ELF-1 (cell line): ENCODE results near the gene CBARP.
"Not testable (repeated sequence)": the region's sequence is repeated elsewhere in the genome, so short reads cannot be mapped to it uniquely, and the experiment has no call there.

Experiments
- DNase-seq: peaks from one replicate; pipeline ENCODE4 v3.0.0-alpha.2; 2016; ENCODE audit warnings: low read depth, low spot score

Gene CBARP

DNA sequence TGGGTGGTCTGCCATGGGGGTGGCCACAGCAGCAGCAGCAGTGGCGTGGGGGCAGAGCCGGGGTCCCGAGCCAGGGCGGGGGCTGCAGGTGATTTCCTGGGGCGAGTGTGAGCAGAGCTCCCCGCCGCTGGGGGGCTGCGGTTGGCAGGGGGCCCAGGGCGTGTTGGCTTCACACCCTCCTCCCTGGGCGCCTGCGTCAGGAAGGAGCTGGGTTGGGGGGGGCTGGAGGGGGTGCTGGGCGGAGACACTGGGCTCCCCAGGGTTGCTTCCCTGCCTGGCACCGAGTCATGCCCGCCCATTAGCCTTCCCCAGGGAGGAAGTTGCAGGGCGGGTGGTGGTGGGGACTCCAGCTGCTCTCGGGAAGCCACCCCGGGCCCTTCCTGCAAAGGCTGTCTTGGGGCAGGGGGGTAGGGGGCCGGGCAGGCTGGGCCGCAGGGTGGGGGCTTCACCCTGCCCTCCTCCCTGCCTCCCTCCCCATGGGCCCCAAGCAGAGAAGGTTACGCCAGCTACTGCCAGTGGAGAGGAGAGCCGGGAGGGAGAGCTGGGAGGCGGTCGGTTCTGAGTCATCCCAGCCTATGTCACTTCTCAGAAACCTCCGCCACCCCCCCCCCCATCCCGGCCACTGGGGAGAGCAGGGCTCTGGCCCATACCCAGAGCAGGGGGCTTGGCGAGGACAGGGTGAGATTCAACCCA lies 15.2 kb upstream of the CBARP start:
- DNase-seq, result peak; percentile 73

DNA sequence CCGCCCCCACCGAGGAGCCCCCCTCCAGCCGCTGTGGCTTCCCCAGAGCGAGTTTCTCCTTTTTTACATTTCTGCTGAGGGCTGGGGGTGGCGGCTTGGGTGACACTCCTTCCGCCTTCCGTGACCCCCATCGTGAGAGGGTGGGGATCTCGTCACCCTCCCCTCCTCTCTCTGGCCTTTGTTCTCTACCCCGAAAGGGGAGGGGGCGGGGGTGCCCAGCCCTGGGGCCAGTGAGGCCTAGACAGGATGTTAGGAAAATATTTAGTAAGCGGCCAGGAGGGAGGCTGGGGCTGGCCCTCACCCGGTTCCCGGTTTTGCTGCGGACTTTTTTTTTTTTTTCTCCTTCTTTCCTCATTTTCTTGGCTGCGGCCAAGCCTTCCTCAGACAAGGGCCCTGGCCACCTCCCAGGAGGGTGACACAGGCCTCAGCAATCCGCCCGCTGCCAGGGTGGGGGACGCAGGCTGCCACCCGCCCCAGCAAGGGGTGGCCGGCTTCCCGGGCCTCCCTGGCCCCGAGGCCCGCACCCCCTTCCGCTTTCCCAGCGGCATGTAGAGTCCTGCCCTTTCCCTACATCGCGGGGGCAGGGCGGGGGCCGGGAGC lies 14.5 kb upstream of the CBARP start:
- DNase-seq, result no peak

DNA sequence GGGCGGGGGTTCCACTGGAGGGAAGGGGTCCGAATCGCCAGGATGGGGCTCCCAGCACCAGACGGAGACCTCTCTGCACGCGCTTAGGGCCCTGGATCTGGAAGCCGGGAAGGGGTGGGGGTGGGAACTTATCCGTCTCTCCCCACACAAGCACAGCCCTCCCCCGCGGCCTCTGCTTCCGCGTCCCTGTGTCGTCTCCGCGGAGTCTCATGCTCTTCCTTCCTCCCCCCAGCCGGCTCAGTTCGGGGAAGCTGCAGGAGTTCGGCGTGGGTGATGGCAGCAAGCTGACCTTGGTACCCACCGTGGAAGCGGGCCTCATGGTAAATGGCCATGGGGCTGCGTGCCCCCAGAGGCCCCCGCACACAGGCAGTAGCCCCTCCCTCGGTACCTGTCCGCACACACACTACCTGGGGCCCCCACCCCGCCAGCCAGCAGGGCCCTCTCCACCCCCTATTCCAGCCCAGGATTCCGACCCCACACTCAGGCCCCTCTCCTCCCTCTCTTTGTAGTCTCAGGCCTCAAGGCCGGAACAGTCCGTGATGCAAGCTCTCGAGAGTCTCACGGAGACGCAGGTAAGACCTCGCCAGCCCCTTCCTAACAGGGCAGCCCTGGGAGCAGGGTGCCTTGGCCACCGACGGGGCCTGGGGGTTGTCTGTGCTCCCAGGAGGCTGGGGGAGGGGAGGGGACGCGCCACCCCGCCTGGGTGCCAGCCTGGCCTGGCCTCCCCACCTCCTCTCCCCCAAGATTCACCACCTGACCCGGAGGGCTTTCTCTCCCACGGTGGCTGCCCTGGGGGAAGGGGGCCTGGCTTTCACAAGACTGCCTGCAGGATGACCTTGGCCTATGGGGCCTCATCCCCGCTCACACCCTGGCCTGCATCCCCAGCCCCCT lies 13.8 kb upstream of the CBARP start:
- no peak for DNase-seq

GRCh38 chr19:1250437-1251260 lies 12.8 kb upstream of the CBARP start:
- DNase-seq, result no peak

GRCh38 chr19:1249990-1250436 lies 12.2 kb upstream of the CBARP start:
- no peak for DNase-seq

- DNase-seq, result peak; percentile 94
Observed at GRCh38 chr19:1249298-1249989, 11.6 kb upstream of the CBARP start.

GRCh38 chr19:1248786-1249297 lies 11.0 kb upstream of the CBARP start:
- DNase-seq, result peak; percentile 80

DNA sequence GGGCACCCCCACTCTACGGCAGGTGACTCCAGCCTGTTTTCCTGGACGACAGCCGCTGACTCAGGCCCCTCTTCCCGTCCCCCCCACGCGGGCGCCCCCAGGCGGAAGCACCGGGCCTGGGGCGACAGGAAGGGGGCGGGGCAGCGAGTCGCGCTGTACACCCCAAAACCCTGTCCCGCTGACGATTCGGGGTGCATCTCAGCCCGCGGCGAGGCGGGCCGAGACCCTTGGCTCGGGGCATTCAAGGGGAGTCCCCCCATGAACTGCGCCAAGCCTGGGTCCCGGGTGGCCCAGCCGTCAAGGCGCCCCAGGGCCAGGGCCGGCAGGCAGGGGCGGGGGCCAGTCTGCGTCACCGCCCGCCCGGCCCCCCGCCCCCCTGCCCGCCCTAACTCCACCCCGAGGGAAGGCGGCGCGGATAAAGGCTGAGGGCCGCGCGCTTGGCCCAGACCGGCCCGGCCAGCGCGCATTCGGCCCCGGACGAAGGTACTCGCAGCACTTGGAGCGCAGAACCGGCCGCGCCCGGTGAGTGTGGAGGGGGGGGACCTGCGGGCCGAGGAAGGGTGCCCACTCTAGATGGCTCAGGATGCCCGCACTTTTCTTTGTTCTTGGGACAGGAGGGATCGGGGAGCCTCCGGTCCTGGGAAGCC lies 10.5 kb upstream of the CBARP start, which contains the start of gene MIDN:
TSS of gene MIDN (plus strand) at position 445 of the 647 bp plus-strand sequence. CDS start 1,714 bp downstream, outside the sequence.
- DNase-seq, result peak; percentile 48

- DNase-seq, result no peak
Observed at GRCh38 chr19:1247748-1248138, 9.9 kb upstream of the CBARP start.

DNA sequence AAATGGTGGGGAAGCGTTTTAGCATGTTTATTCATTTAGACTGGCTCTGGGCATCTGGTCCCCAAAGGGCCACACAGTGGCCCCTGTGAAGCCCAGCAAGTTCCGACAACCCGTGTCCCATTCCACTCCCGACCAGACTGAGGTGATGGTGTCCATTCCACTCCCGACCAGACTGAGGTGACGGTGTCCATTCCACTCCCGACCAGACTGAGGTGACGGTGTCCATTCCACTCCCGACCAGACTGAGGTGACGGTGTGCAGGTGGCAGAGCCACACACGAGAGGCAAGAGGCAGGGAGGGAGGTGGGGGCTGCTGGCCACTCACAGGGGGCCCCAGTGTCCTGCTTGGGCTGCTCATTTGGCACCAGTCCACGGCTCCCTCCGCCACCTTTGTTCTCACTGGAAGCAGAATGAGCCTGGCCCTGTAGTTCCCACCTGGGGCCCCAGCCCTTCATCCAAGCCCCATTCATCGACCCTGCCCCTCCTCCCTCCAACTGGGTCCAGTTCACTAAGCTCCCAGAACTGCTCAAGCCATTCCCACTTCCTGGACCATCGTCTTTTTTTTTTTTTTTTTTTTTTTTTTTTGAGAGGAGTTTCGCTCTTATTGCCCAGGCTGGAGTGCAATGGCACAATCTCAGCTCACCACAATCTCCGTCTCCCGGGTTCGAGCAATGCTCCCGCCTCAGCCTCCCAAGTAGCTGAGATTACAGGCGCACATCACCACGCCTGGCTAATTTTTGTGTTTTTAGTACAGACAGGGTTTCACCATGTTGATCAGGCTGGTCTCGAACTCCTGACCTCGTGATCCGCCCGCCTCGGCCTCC lies 8.7 kb upstream of the CBARP start:
- DNase-seq, result not testable (repeated sequence)

DNA sequence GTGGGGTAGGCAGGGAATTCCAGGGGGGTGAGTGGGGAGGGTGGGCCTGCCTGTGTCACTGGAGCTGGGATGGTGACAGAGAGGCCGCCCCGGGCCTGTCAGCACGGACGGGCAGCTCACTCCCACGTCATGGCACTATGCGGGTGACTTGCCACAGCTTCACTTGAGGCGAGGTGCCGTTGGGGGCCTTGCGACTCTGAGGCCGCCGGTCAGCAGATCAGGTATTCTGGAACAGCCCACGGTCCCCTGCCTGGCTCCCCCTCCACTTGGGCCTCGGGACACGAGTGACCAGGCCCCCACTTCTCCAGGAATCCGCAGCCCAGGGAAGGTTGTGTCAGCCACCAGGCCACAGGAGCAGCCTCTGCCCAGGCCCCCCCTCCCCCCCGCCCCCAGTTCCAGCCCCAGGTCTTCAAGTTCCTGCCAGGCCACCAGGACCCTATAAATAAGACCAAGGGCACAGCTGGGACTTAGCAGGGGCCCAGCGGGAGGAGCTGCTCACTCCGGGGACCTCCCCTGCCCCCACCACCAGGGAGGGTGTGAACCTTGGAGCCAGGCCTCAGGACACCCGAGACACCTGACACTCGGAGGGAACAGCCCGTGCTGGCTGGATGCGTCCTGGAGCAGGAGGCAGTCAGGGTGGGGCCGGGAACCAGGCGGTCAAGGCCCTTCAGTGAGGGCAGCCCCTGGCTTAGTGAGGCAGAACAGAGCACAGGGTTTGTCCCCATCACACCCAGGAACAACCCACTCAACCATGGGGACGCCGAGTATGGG lies 7.9 kb upstream of the CBARP start:
- no peak for DNase-seq

DNA sequence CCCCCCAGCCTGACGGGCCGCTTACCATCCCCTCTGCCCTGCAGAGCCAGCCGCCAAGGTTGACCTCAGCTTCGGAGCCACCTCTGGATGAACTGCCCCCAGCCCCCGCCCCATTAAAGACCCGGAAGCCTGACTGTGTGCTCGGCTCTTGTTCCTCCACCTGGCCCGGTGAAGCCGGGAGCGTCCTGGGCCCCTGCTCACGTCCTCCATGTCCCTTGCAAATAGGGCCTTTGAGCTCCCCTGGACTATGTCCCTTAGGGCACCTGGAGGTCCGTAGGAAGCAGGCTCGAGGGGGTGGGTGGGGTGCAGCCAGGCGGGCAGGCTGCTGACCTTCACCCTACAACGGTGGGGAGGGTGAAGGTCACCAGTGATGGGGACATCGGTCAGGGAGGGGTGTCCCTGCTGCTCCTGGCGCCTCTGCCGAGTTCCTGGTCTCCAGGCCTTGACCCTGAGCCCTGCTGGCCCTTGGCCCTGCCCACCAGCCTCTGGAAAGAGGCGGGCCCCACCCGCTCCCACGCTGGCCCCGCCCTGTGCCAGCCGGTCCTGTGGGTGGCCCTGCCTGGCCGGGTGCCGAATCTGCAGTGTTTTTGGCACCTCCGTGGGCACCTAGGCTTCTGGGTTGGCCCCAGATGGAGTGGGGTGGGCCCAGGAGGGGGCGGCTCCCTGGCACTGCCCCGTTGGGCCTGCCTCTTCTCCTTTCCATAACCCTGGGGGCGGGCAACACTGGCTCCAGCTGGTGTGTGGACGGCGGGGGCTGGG lies 7.1 kb upstream of the CBARP start:
- no peak for DNase-seq

DNA sequence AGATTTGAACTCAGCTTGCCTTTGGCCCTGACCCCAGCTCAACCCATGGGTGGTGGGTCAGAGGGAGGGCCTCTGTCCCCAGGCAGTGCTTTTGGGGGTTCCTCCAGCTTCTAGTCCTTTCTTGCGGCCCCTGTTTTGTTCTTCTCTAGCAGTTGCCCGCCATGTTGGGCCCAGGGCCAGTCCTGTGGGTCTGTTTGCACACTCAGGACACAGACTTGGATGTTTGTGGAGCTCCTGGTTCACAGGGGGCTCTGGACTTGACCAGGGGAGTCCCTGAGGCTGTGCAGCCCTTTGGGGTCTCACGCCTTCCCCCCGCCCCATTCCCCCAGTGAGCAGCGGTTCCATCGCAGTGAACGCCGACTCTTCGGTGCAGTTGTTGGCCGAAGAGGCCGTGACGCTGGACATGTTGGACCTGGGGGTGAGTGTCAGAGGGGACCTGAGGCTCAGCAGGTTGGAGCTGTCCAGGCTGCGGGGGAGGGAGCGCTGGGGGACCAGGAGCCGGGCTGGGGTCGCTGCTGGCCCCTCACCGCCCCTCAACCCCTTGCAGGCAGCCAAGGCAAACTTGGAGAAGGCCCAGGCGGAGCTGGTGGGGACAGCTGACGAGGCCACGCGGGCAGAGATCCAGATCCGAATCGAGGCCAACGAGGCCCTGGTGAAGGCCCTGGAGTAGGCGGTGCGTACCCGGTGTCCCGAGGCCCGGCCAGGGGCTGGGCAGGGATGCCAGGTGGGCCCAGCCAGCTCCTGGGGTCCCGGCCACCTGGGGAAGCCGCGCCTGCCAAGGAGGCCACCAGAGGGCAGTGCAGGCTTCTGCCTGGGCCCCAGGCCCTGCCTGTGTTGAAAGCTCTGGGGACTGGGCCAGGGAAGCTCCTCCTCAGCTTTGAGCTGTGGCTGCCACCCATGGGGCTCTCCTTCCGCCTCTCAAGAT lies 6.2 kb upstream of the CBARP start:
- peak; percentile 87 for DNase-seq

DNA sequence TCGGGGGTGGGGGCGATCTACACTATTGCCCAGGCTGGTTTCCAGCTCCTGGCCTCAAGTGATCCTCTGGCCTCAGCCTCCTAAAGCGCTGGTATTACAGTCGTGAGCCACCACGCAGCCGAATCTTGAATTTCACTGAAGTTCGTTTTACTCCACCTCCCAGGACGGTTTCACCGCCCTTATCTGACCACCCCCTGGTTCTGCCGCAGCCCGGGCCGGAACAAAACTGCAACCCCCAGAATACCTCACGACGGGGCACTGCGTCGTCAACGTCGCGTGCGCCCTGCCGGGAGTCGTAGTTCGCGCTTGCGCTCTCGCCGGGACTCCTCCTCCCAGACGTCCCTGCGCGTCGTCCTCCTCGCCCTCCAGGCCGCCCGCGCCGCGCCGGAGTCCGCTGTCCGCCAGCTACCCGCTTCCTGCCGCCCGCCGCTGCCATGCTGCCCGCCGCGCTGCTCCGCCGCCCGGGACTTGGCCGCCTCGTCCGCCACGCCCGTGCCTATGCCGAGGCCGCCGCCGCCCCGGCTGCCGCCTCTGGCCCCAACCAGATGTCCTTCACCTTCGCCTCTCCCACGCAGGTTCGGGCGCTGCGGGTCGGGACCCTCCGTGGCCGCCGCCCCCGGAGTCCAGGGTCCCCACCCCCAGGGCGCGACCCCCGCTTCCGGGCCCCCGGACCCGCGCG lies 3.8 kb upstream of the CBARP start, which contains the start of gene ATP5F1D:
TSS of gene ATP5F1D (plus strand) at position 335 of the 679 bp plus-strand sequence. CDS start at position 435, 100 bp downstream.
- DNase-seq, result peak; percentile 94

- peak; percentile 24 for DNase-seq
Observed at GRCh38 chr19:1240925-1241324, 3.1 kb upstream of the CBARP start.
